NCI-H748 treated with DMSO at 0.1 percent for 48 hours (cell line): ENCODE measurements around the gene LDHAL6A.

Experiments
- DNase-seq: peaks from one replicate; lab custom pipeline; 2025; lab: John Stamatoyannopoulos, UW

LDHAL6A gene

DNA sequence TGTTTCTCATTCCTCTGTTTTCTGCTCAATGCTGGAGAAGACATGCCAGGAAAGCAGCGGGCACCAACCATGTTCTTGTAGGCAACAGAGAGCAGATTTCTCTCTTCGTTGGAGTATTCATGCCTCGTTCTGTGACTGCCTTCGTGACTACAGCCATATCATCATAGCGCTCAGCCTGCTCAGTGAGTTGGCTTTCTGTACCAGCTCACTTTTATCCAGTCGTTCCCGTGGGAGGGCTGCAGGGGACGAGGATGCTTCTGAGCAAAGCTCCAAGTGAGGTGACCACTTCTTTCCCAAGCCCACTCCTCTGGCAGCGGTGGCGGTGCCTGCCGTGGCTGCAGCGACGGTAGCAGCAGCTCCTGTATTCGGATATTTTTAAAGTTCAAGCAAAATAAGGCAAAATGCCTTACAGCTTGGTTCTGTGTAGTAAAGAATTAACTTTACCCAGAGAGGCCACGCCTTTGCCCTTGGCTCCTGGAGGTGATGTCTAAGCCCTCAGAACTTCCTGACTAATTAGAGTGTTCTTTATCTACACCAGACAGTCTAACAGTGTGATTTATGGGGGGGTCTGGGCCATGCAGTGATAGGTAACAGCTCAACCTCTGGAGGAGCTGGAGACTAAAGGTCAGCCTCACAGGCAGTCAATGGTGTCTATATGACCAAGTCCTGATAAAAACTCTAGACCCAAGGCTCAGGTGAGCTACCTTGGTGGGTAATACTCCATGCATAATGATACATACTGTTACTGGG lies 35.3 kb downstream of the LDHAL6A start:
- no peak for DNase-seq

DNA sequence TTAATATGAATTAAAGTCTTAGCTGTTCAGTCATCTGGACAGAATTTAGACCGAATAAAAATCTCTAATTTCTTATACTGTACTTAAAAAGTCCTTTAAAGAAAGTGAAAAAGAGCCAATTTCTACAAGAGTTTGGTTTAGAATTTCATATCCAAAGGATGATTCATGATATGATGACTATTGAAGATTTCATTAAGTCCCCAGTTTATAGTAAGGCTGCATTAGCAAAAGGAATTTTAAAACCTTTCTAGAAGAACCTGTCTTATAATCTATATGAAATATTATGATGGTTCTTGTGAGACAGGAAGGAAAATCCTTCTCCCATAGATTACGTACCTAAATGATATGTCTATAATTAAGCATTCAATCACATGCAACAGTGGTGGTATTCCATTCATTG lies 36.3 kb downstream of the LDHAL6A start:
- DNase-seq = no peak

DNA sequence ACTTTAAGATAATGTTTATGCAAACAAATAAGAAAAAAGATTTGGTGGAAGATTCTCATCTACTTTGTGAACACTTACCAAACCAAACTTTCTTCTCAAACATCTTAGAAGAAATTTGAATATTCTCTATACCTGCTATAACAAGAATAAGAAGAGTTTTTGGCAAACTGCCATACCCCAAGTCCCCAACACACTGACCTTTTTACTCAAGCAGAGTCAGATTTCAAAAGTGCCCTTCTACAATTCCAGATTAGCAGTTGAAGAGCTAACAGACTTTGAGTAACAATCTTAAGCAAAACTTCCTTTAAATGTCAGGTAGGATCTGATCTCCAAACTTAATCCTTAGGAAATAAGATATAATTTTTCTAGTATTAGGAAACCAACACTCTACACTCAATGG lies 37.2 kb downstream of the LDHAL6A start:
- no peak for DNase-seq

DNA sequence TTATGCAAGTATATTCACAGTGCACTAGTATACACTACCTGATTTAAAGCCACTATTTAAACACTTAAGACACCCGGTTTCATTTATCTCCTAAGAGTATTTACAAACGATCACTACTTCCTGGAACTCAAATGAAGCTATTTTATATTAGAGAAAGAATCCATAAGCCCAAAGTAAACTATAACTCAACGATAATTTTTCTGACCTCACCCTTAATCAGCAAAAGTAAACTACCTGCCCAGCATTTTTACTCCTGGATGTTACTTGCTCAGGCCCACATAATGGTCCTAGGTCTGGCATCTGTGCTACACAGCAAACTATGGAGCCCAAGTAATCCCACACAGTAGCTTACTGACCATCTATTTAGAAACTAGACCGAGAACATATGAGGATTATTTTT lies 37.7 kb downstream of the LDHAL6A start:
- DNase-seq = no peak

DNA sequence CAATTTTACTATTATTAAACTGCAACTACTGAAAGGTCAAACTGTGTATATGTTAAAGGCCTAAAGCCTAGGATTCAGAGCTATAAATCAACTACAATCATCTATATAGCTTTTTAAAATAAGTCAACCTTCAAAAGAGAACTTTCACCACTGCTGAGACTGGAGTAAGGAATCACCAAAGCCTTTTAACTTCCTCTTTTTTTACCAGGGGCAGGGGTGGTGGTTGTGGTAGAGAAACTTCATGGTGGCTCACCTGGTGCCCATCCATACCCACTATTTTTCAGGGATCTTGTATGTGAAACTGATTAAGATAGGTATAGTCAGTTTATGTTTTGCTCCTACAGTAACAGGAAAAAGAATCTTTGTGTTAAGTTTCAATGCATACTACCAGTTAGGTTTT lies 39.6 kb downstream of the LDHAL6A start:
- no peak for DNase-seq

DNA sequence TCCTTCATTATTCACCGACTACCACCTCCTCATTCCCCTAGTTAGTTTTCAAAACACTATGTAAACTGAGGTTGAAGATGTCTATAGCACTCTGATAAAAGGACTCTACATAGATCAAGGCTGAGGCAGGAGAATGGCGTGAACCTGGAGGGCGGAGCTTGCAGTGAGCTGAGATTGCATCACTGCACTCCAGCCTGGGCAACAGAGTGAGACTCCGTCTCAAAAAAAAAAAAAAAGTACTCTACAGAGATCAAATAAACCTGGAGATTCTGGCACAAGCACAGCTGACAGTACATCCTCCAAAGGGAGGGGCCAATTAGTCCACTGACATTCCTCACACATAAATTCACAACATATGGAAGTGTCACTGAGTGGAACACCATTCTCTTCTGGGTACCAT lies 40.0 kb downstream of the LDHAL6A start:
- no peak for DNase-seq

DNA sequence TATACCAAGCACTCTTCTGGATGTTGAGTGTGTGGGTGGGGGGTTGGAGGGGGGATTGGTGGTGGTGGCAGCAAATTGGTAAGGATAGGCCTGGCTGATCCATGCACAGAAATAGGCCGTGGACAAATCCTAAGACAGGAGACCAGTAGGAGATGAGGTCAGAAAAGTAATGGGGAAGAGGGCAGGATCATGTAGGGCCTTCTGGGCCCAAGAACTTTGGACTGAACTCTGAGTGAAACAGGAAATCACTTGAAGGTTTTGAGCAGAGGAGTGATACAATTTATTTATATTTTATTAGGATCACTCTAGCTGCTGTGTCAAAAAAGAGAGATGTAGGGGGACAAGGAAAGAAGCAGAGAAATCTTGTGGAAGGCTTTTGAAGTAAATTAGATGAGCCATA lies 42.4 kb downstream of the LDHAL6A start:
- DNase-seq = no peak

DNA sequence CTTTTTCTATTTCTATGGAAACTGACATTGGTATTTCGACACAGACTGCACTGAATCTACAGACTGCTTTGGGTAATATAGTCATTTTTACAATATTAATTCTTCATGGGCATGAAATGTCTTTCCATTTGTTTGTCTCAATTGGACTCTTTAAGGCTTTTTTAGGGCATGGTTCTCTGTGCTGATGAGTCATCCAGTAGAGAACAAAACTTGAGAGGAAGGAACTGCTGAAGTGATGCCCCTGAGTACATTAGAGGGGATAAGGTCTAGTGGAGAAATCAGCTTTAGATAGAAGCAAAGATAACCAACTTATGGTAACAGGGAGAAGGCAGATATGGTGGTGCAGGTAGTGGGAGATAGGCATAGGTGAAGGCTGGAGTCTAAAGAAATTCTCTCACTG lies 46.0 kb downstream of the LDHAL6A start:
- DNase-seq = no peak

DNA sequence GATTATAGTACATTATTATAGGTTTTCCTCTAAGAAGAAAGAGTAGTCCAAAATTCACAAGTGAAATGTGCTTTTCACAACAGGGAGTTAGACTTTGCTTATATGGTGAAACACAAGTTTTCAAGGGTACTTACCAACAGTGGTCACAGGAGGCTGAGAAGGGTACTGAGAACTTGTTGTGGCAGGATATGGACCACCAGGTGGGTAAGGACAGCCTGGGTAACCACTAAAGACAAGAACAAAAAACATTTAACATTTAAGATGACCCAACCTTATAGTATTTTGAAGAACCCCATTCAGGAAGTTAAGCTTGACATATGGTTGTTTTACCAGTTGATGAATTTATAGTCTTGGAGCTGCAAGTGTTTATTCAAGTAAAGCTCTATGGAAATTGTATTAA lies 46.7 kb downstream of the LDHAL6A start:
- DNase-seq = no peak

DNA sequence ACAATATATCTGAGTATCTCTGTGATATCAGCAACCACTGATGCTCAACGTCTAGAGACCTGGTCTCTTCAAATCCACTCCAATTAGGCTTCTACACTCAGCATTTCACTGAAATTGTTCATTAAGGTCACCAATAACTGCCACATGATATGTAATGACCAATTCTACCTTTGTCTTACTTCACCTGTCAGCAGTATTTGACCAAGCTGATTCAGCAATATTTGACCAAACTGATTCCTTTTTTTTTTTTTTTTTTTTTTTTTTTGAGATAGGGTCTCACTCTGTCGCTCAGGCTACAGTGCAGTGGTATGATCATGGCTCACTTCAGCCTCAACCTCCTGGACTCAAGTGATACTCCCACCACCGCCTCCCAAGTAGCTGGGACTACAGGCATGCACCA lies 65.5 kb downstream of the LDHAL6A start:
- DNase-seq = no peak

DNA sequence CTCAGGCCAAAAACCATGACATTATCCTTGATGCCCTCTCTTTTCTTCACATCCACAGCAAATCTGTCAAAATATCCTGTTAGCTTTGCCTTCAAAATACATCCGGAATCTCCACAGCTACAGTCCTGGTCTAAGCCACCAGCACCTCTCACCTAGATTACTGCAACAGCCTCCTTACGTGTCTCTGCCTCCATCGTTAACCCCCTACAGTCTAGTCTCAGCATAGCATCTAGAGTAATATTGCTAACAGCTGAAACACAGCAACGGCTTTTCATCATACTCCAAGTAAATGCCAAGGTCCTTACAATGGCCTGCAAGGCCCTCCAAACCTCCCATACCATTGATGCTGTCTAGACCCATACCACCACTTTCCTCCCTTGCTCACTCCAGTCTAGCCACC lies 66.7 kb downstream of the LDHAL6A start:
- DNase-seq = no peak

DNA sequence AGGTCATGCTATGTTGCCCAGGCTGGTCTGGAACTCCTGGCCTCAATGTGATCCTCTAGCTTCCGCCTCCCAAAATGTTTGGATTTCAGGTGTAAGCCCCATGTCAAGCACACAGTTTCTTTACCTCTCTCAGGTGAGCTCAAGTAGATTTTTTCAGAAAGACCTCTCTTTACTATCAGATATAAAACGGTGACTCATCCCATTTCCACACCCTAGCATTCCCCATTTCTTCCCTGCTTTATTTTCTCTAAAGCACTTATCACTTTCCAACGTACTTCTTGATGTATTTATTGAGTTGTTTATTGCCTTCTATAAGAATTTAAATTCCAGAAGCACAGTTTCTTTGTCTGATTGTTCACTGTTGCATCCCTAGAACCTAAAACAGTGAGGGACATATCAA lies 67.4 kb downstream of the LDHAL6A start:
- DNase-seq = no peak

DNA sequence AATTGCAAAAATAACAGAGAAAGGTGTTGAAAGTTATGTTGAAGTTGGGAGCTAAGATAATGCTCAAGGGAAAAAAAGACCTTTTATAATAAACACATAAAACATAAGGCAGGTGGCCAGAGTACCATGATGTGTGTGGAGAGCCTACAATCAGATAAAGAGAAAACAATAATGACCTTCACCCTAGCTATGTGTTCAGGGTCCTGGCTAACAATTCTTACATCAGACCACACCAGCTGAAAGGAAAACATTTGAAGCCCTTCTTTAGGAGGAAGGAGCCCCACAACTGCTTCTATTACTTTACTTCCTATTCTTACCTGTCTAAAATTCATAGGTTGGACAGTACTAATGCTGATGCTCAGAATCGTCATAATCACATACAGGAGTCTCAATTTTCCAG lies 68.6 kb downstream of the LDHAL6A start:
- DNase-seq = no peak

DNA sequence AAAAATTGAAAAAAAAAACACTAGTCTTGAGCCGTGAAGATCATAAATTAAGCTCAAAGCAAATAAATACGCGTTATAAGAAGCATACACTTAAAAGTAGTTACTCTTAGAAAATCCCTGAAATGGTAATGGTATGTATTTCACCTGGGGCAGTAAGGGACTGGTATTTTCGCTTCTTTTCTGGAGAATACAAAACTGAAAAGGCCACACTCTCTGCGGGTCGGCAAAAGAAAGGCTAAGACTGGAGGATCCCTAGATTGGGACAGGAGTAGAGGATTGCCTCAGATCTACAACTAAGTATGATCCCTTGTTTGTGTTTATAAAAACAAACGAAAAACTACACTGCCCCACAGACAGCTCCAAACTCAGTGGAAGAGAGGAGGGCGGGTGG lies 70.5 kb downstream of the LDHAL6A start:
- DNase-seq = no peak

DNA sequence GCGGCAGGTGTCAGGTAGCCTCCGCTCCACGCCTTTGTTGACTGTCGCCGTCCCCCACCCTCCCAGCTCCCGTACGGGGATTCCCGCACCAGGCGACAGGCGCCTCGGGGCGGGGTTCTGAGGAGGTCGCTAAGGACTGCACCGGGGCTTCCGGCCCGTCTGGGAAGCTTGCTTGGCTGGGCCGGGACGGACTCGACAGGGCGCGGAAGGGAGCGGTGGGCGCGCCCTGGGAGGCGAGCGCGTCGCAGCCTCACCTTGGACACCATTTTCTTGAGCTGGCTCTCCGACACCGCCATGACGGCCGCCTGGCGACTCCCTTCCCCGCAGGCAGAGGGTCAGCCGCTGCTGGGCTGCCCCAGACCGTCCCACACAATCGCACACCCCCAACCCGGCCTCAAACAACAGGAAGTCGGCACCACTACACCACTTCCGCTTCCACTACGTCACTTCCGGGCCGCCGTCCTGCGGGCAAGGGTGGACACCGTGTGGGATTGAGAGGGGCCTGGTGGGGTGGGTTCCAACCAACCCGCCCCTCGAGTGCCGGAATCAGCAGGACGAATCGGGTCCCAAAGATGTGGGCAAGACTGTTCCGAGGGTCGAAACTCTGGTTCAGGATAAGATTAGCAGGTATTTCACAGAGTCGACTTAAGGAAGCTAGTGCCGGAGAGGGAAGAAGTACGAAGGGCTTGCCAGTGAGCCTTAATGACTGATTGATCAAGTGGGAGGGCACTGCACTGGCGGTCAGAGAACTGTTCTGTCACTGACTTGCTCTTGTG lies 71.1 kb downstream of the LDHAL6A start, which contains the start of gene TSG101:
TSG101 (minus strand) TSS at position 422 of the 776 bp plus-strand sequence; CDS start at position 296, 126 bp downstream.
- peak; percentile 85 for DNase-seq

DNA sequence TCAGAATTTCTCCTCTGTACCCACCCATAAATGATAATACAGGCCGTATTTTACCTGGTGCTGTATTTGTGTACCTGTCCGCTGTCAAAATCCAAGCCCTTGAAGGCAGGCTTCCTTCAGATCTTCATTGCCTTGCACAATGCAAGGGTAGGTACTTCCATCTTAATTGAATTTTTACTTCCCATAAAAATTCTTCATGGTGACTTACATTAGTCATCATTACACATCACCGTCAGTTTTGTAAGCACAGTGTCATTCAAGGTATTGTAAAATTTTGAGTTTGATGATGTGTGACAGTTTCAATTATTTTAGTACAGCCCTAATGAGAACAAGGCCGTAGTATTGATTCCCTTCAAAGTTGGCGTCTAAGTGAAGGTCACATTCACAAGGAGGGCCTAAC lies 71.9 kb downstream of the LDHAL6A start:
- DNase-seq = no peak
